Tibial nerve (tissue), 4 donors: ENCODE measurements around the gene PLCB3.

ENCODE experiments used
- EP300 ChIP-seq, 2 donors: sonication (generic); formaldehyde crosslinking; IDR thresholded peaks; one replicate each; pipeline ENCODE4 v1.6.1; 2017; ENCODE audit warnings: antibody characterized with exemption in 2 of 2, mild to moderate bottlenecking in 1 of 2
- POLR2A ChIP-seq, 2 donors: fragments of 450-650 bp; IDR thresholded peaks; one replicate each; pipeline ENCODE4 v1.6.1; 2017; ENCODE audit warnings: antibody characterized with exemption in 2 of 2, mild to moderate bottlenecking in 2 of 2, moderate library complexity in 2 of 2
- TF ChIP-seq, protein P1 (sequence below), 5 experiments: fragments of 200-600 bp in 3 of 5; fragments of 450-650 bp in 2 of 5; sonication (generic) in 3 of 5; IDR thresholded peaks; one replicate each; pipeline ENCODE4 v1.5.1; 2016 to 2019; ENCODE audit warnings: antibody characterized with exemption in 5 of 5, mild to moderate bottlenecking in 3 of 5, moderate library complexity in 2 of 5

DNA sequence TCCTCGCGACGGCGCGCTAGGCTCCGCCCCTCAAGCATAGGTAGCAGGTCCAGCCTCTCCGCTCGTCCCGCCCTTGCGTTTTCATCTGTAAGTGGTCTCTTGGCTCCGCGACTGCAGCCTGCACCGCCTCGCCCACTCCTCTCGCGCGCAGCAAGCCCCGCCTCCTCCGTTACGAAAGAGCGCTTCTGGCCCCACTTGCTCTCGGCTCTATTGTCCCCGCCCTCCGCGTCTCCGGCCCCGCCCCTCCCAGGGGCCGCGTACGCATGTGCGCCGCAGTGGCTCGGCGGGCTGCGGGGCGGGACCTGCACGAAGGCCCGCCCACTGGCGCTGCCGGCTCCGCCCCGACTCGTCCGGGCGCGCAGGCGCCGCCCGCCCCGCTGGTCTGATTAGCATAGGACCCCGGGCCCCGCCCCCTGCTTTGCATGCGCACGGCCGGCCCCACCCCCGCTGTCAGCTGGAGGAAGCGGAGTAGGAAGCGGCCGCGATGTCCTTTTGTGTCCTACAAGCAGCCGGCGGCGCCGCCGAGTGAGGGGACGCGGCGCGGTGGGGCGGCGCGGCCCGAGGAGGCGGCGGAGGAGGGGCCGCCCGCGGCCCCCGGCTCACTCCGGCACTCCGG lies 53.9 kb downstream of the PLCB3 start, which contains the start of gene ESRRA:
- TF ChIP-seq, protein P1, sequence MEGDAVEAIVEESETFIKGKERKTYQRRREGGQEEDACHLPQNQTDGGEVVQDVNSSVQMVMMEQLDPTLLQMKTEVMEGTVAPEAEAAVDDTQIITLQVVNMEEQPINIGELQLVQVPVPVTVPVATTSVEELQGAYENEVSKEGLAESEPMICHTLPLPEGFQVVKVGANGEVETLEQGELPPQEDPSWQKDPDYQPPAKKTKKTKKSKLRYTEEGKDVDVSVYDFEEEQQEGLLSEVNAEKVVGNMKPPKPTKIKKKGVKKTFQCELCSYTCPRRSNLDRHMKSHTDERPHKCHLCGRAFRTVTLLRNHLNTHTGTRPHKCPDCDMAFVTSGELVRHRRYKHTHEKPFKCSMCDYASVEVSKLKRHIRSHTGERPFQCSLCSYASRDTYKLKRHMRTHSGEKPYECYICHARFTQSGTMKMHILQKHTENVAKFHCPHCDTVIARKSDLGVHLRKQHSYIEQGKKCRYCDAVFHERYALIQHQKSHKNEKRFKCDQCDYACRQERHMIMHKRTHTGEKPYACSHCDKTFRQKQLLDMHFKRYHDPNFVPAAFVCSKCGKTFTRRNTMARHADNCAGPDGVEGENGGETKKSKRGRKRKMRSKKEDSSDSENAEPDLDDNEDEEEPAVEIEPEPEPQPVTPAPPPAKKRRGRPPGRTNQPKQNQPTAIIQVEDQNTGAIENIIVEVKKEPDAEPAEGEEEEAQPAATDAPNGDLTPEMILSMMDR (IDR thresholded peaks at IDR 0.05), result no peak
- TF ChIP-seq EP300 (IDR thresholded peaks at IDR 0.05), result peak in 1 of 2 donors; percentile 68
- peak in 1 of 2 donors; percentile 49 for TF ChIP-seq POLR2A (IDR thresholded peaks at IDR 0.05)
